Iris pigment epithelial cell (primary cell): ENCODE results near the gene LATS1.
A peak's percentile ranks its signal among the peaks of the same experiment; 100 is the strongest.
"Not testable (repeated sequence)": the region's sequence is repeated elsewhere in the genome, so short reads cannot be mapped to it uniquely, and the experiment has no call there.

ENCODE experiments used
- DNase-seq: peaks from one replicate; pipeline ENCODE4 v3.0.0-alpha.2; 2011; ENCODE audit warnings: low read depth

LATS1 gene

GRCh38 chr6:149728499-149729234, 10.8 kb upstream of the LATS1 start:
- no peak for DNase-seq

GRCh38 chr6:149727793-149728498, 10.0 kb upstream of the LATS1 start:
- no peak for DNase-seq

- no peak for DNase-seq
These were observed 7.9 kb upstream of the LATS1 start for GRCh38 chr6:149725785-149726184.

GRCh38 chr6:149723771-149724417, 6.0 kb upstream of the LATS1 start:
- DNase-seq, result peak; percentile 86

- no peak for DNase-seq
These were observed 5.4 kb upstream of the LATS1 start for GRCh38 chr6:149723262-149723661.

GRCh38 chr6:149719531-149719930, 1.6 kb upstream of the LATS1 start:
- no peak for DNase-seq

- DNase-seq, result no peak
These were observed 680 bp downstream of the LATS1 start for GRCh38 chr6:149717255-149717587.

GRCh38 chr6:149716181-149716963, 1.5 kb downstream of the LATS1 start:
- peak; percentile 45 for DNase-seq

- no peak for DNase-seq
These were observed 3.5 kb downstream of the LATS1 start for GRCh38 chr6:149714442-149714841.

GRCh38 chr6:149711711-149712110, 6.2 kb downstream of the LATS1 start:
- no peak for DNase-seq

- peak; percentile 51 for DNase-seq
These were observed 16.2 kb downstream of the LATS1 start for GRCh38 chr6:149701714-149702113.

- no peak for DNase-seq
These were observed 18.8 kb downstream of the LATS1 start for GRCh38 chr6:149699150-149699549.

GRCh38 chr6:149698175-149698574, 19.7 kb downstream of the LATS1 start:
- no peak for DNase-seq

- DNase-seq, result peak; percentile 69
These were observed 21.0 kb downstream of the LATS1 start for GRCh38 chr6:149696901-149697300.

GRCh38 chr6:149694921-149695320, 23.0 kb downstream of the LATS1 start:
- DNase-seq, result no peak

- DNase-seq, result no peak
These were observed 26.7 kb downstream of the LATS1 start for GRCh38 chr6:149691201-149691600.

GRCh38 chr6:149686230-149686629, 31.7 kb downstream of the LATS1 start:
- DNase-seq, result no peak

- peak; percentile 26 for DNase-seq
These were observed 34.5 kb downstream of the LATS1 start for GRCh38 chr6:149683256-149683859.

GRCh38 chr6:149681845-149682244, 36.1 kb downstream of the LATS1 start:
- not testable (repeated sequence) for DNase-seq

GRCh38 chr6:149681209-149681608, 36.7 kb downstream of the LATS1 start:
- DNase-seq, result no peak

GRCh38 chr6:149680503-149680902, 37.4 kb downstream of the LATS1 start:
- DNase-seq, result no peak

- DNase-seq, result not testable (repeated sequence)
These were observed 45.6 kb downstream of the LATS1 start for GRCh38 chr6:149672265-149672664.
